Activated CD4-positive, alpha-beta T cell treated with anti-CD3 and anti-CD28 coated beads, Interleukin-2, amount 50 U/mL, for 48 hours (primary cell): ENCODE results near the gene RGP1.
A peak's percentile ranks its signal among the peaks of the same experiment; 100 is the strongest.

ENCODE experiments used
- DNase-seq, 2 experiments: peaks; one replicate each; pipeline ENCODE4 v3.0.0-alpha.2; 2020

RGP1 gene

DNA sequence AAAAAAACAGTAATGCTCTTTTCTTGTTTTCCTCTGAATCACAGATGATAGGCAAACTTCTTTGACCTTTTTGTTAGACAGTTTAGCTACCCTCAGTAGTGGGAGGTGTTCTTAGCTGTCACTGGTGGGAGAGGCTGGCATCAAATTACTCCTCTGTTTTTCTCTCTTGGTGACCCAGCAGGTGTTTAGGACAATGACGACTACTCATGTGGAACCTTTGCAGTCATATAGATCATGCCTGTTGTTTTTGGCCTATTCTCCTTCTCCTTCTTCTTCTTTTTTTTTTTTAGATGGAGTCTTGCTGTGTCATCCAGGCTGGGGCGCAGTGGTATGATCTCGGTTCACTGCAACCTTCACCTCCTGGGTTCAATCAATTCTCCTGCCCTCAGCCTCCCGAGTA lies 26.9 kb downstream of the RGP1 start:
- no peak for DNase-seq

- no peak for DNase-seq
Measured at GRCh38 chr9:35778496-35778895, 29.4 kb downstream of the RGP1 start.

GRCh38 chr9:35781066-35781465 lies 32.0 kb downstream of the RGP1 start:
- DNase-seq = no peak

- DNase-seq = no peak
Measured at GRCh38 chr9:35783418-35783817, 34.3 kb downstream of the RGP1 start.

GRCh38 chr9:35789541-35789940 lies 40.5 kb downstream of the RGP1 start:
- DNase-seq = no peak

DNA sequence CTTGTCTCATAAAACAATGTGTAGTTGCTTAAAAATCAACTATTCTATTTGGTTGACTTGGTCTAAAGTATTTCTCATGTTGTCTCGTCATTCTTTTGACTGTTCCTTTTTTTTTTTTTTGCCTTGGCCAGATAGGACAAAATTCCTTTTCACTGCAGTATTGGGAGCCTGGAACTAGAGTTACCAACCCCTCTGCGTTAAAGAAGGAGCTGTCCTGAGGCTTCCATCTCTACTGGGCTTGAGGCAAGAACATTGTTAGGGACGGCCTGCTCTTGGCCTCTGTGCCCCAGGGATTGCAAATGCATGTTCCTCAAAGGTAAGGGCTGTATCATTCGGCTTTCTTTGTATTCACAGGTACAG lies 40.9 kb downstream of the RGP1 start:
- DNase-seq = no peak

- peak; percentile 49 for DNase-seq
Measured at GRCh38 chr9:35790385-35791296, 41.6 kb downstream of the RGP1 start.

GRCh38 chr9:35791297-35791921 lies 42.3 kb downstream of the RGP1 start, which contains the start of gene NPR2:
TSS of gene NPR2 (plus strand) at chr9:35791591. CDS start at chr9:35792409, 818 bp downstream.
- no peak for DNase-seq

- no peak for DNase-seq
Measured at GRCh38 chr9:35792024-35792813, 43.1 kb downstream of the RGP1 start.

- no peak for DNase-seq
Measured at GRCh38 chr9:35792826-35793225, 43.7 kb downstream of the RGP1 start.

- DNase-seq = no peak
Measured at GRCh38 chr9:35793461-35793860, 44.4 kb downstream of the RGP1 start.

DNA sequence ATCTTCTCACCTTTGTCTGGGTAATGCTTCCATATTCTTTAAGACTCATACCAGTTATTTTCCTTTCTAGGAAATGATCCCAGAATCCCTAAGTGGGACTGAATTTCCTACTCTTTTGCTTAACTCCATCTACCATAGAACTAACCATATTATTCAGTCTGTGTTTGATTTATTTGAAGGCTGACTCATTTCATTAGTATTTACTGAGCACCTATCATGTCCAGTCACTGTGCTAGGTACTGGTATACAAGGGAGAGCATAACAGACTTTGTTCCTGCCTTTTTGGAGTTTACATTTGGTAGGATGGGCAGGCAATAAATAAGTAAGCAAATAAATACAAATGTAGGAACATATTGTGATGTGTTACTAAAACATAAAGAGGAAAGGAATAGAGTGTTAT lies 46.6 kb downstream of the RGP1 start:
- DNase-seq = no peak

DNA sequence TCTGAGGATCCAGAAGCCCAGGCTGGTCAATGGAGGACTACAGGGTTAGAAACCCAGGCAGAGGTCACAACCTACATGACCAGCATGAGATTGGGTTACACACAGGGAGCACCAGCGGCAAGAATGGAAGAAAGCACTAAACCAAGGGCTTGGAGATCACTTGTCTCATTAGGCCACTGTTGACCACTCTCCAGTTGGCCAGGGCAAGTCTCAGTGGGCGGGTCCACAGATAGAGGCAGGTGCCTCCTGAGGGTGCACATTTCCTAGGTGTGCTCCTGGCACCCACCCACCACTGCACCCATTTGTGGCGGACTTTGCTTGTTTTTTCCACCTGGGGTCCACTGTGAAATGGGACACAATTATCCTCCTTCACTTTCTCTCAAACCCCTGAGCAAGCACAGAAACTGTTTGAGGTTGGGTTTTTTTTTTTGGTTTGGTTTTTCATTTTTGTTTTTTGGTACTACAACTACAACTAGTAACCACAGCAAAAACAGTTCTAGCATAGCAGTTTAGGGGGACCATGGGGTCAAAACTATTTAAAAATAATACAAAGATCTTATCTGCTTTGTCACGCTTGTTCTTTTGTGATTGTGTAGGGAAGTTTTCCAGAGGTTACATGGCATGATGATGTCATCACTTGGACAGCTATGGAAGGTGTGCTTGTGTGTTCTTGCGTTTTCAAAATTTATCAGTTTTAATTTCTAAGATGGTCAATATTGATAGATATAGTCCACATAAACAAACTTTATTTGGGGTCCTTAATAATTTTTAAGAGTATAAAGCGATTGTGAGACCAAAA lies 48.4 kb downstream of the RGP1 start:
- DNase-seq = no peak

DNA sequence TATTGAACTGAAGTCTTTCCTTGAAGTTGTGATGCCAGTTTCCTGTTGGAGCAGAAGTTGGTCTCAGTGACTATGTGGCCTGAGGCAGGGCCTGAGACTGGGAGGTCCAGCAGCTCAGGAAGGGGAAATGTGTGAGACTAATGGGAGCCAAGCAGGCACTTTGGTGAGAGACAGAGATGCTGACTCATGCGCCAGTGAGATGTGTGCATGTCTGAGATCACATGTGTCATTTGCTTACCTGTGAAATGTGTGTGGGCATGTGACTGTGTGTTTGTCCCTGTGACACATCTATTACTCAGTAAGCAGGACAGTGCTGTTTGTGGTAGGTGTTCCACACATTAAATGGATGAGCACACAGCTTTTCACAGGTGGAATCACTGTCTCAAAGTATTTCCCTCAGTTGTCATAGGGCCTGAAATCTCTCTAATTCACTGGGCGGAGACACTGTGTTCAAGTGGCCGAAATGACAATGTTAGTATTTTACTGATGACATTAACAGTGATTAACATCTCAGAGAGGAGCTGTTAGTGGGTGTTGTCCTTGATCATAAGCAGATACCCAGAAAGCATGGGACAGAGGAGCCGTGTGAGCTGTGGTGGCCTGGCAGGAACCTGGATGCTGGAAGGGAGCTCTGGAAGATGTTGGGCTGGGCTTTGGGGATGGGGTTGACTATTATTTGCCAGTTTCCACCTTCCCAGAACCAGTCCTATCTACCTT lies 49.7 kb downstream of the RGP1 start:
- peak; percentile 34 to 56 for DNase-seq

DNA sequence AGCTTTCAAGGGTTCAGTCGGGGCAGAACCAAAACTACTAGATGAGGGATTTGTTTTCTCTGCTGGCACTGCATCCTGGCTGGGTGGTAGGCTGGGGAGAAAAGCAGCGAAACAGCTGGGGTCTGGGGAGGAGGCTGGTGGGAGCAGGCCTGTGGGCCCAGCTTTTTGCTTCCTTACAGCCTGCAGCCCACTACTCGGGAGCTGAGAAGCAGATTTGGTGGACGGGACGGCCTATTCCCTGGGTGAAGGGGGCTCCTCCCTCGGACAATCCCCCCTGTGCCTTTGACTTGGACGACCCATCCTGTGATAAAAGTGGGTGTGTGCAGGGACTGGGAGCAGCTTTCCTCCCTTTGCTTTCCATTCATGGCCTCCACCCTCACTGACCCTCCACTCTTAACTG lies 51.4 kb downstream of the RGP1 start:
- DNase-seq = no peak

DNA sequence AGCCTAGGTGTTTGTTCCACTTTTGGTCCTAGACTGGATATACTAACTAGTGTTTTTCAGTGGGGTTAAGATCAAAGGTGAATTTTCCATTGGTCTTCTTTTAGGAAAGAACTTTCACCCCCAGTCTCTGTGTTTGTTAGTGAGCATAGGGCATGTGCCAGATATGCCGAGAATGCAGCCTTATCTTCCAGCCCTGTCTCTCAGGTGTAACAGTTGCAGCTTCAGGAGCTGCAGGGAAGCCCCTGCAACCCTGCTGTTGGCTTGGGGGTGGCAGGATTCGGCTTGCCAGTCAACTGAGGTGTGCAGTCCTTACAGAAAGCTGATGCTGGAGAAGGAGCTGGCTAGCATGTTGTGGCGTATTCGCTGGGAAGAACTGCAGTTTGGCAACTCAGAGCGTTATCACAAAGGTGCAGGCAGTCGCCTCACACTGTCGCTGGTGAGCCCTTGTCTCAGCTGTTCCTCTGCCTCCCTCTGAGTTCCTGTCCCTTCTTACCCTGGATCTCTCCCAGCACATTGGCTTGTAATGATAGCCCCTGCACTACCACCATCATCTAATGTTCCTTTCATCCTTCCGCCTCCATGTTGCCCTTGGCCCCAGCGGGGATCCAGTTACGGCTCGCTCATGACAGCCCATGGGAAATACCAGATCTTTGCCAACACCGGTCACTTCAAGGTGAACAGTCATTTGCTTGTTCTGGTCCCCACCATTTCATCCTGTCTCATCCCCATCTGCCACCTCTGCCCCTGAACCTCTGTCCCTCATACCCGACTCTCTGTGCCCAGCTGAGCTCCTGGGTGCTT lies 52.4 kb downstream of the RGP1 start:
- DNase-seq = no peak

- DNase-seq = no peak
Measured at GRCh38 chr9:35806101-35806500, 57.0 kb downstream of the RGP1 start.
